ENCODE data around the gene MPP2.

DNA sequence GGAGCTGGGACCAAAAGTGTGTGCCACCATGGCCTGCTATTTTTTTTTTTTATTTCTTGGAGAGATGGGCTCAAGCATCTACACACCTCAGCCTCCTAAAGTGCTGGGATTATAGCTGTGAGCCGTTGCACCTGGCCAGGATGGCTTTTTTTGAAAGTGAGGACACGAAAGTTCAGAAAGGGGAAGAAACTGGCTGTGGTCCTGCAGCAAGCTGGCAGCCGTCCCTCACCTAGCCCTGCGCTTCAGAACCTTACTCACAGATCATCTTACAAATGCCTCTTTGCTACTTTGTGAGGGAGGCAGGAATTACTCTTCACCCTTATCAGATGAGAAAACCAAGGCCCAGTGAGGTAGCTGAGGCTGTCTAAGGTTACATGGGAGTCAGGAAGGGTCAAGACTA, 39.4 kb upstream of the MPP2 start:
- TF ChIP-seq EZH2 (IDR thresholded peaks at IDR 0.05; ENCODE audit: borderline replicate concordance, low read depth, low read length, poor library complexity, severe bottlenecking) (no peak), CTCF (conservative IDR thresholded peaks at IDR 0.05; ENCODE audit: low read depth, low read length) (no peak)
